Tongue (tissue), 2 donors: ENCODE results near the gene WDR18. TPM values are rescaled to one million over a fixed set of nuclear protein-coding genes. Genes with fewer than 3 reads are reported as not detected.
A peak's percentile ranks its signal among the peaks of the same experiment; 100 is the strongest.

ENCODE experiments used
- DNase-seq: peaks from one replicate; pipeline ENCODE4 v3.0.0-alpha.2; 2015
- total RNA-seq: library from RNA; depleted of rRNA; stranded (reverse); fragments of >200 nt; gene quantifications from one replicate; pipeline ENCODE4 v1.2.3, GENCODE V29; 2014

The WDR18 gene
- 44.0 TPM for total RNA-seq

- DNase-seq: peak; percentile 97
Observed at GRCh38 chr19:984165-984967, at the start of gene WDR18. TSS of gene WDR18 (plus strand) at chr19:984345. CDS start at chr19:984354, 9 bp downstream.

- peak; percentile 94 for DNase-seq
Observed at GRCh38 chr19:934865-935479, 49.2 kb upstream of the WDR18 start.

GRCh38 chr19:936175-936546, 48.0 kb upstream of the WDR18 start:
- no peak for DNase-seq

GRCh38 chr19:937259-937694, 46.9 kb upstream of the WDR18 start:
- DNase-seq: no peak

GRCh38 chr19:938233-938923, 45.8 kb upstream of the WDR18 start:
- no peak for DNase-seq

GRCh38 chr19:939439-939838, 44.7 kb upstream of the WDR18 start:
- DNase-seq: no peak

- DNase-seq: no peak
Observed at GRCh38 chr19:939922-940321, 44.2 kb upstream of the WDR18 start.

- peak; percentile 74 for DNase-seq
Observed at GRCh38 chr19:940591-941291, 43.4 kb upstream of the WDR18 start.

GRCh38 chr19:941292-942132, 42.6 kb upstream of the WDR18 start:
- no peak for DNase-seq

GRCh38 chr19:942133-942645, 42.0 kb upstream of the WDR18 start:
- DNase-seq: no peak

- DNase-seq: no peak
Observed at GRCh38 chr19:943551-944170, 40.5 kb upstream of the WDR18 start.

GRCh38 chr19:944171-944567, 40.0 kb upstream of the WDR18 start:
- DNase-seq: peak; percentile 39

- DNase-seq: peak; percentile 53
Observed at GRCh38 chr19:944663-945241, 39.4 kb upstream of the WDR18 start.

- DNase-seq: no peak
Observed at GRCh38 chr19:945401-946252, 38.5 kb upstream of the WDR18 start.

GRCh38 chr19:947090-947706, 36.9 kb upstream of the WDR18 start:
- DNase-seq: no peak

GRCh38 chr19:947707-948539, 36.2 kb upstream of the WDR18 start:
- no peak for DNase-seq

GRCh38 chr19:948842-949496, 35.2 kb upstream of the WDR18 start:
- no peak for DNase-seq
